ENCODE data around the gene PARD3B.
"Not testable (repeated sequence)": the region's sequence is repeated elsewhere in the genome, so short reads cannot be mapped to it uniquely, and the experiment has no call there.

The PARD3B gene

DNA sequence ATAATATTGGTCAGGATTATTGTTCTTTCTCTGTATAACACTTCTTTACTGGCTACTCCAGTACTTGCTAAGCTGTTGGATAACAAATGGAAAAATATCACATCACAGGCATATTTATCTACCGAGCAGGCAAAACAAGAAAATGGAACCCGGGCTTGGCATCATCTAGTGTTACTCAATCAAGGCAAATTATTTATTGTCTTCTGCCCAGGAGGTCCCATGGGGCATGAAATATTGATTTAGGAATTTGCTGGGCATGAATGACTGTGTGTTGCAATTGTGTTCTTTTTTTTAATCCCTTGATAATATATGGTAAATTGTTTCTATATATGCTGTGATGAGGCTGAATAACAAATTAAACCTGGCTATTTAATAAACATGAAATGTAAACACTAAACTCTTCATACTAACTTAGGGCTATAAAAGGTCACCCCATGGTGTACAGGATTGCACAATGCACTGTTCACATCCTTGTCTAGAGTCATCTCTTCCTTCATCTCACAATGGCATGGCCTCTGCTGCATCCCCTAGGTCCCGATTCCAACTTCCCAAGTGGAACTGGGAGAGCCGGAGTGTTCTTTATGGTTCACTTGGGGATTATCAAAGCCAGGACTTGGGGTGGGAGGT lies 2.2 kb upstream of the PARD3B start:
- no peak for DNase-seq

DNA sequence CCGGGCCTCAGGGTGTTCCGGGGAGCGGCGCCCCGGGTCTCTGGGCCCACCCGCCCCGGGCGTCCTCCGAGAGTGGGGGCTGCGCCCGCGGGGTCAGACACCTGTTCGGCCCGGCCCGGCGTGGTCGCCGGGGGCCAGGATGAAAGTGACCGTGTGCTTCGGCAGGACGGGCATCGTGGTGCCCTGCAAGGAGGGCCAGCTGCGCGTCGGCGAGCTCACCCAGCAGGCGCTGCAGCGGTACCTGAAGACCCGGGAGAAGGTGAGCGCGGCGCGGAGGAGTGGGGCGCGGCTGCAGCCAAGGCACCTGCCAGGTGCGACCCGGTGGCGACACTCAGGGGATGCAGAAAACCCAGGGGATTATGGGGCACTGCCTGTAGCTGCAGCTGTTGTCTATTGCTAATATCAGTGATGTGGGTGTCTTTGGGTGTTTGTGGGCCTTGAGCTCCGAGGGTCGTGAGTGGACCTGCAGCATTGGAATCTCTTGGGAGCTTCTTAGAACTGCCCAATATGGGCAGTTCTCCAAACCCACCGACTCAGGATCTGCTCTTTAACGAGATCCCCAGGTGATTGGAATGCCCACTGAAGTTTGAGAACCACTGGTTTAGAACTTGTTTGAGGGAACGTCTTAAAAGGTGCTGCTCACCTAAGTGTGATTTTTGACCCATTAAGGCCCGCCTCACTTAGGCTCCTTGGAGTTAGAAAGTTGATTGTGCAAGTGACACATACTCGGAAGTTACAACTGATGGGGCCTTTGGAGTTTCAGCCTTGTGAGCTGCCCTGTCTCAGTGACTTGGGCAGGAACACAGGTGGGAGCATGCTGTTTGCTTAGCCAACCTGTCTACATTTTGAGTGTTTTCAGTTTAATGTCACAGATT lies 823 bp downstream of the PARD3B start:
- no peak for DNase-seq

DNA sequence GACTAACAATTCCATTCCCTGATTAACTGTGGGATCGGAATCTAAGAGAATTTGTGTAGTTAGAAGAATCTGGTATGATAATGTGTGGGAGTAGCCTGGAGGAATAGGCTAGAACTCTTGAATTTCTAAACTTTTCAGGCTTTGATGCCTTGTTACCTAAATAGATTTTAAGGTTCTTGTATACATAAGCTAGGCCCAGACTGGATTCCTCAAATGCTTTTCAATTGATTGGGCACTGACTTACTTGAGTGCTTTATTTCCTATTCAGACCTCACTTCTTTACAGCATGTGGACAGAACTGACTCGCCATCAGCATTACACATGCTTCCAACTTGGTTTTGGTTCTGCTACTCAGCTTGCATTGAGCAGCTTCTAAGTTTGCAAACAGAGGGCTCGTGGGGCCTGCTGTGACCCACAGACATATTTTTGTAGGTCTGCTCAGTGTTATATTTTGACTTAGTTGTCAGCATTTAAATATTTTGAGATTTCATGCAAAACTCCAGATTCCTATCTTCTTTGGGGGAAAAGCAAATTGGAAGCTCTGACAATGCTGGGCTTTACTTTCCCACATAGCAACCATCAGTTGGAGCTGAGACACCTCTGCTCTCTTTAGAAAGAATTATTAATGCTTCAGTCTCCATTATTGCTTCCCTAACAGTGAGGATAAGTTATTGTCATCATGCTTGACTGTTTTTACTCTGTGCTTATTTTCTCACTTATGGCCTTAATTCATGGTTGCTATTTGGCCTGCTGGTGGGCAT lies 5.7 kb downstream of the PARD3B start:
- no peak for DNase-seq

DNA sequence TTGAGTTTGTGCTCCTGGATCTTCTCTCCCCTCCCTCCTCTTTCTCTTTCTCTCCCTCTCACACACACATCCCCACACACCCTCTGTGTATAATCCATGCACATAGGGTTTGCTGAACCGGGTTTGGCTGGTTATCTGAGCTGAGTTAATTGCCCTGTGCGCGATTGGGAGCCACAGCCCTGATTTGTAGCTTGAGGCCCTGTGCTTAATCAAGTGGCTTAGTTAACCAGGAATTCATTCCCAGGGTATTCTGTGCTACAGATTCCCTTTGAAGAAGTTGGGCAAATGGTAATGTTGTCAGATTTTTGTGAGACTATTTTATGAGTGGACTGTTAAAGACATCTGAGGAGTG lies 6.2 kb downstream of the PARD3B start:
- DNase-seq, result no peak

DNA sequence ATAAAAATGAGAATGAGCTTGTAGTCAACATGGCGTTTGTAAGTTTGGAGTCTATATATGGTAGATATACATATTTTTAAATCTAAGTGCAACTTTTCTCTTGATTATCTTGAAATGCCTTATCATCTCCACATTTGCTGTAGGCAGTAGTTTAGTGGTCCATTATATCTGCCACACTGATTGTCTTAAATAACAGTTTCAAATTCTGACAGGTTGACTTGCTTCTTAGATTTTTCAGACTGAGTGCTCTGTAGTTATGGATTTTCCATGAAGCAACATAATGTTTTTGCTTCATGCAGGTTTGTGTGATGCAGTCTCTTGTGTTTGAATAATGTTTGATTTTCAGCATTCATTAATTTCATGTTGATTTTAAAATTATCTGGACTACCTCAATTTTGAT lies 12.3 kb downstream of the PARD3B start:
- DNase-seq, result no peak

DNA sequence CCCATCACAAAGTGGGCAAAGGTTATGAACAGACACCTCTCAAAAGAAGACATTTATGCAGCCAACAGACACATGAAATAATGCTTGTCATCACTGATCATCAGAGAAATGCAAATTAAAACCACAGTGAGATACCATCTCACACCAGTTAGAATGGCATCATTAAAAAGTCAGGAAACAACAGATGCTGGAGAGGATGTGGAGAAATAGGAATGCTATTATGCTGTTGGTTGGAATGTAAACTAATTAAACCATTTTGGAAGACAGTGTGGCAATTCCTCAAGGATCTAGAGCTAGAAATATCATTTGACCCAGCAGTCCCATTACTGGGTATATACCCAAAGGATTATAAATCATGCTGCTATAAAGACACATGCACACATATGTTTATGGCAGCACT lies 14.1 kb downstream of the PARD3B start:
- DNase-seq, result not testable (repeated sequence)

DNA sequence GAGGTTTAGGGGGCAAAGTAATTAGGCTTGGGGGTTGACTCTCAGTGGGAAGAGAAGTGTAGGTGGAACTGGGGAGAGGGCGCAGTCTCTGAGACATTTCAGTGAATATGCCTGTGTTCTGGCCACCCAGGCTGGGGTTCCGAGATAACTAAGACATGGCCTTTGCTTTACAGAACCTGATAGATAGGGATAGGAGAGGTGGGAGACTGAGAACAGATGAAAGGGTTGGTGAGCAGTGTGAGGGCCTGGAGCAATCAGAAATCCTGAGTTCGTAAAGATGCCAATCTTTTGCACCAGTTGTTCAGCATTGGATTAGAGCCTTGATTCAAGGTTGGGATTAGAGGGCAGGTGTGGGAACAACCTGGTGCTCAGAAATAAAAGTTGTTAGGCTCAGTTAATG lies 15.6 kb downstream of the PARD3B start:
- DNase-seq, result no peak

DNA sequence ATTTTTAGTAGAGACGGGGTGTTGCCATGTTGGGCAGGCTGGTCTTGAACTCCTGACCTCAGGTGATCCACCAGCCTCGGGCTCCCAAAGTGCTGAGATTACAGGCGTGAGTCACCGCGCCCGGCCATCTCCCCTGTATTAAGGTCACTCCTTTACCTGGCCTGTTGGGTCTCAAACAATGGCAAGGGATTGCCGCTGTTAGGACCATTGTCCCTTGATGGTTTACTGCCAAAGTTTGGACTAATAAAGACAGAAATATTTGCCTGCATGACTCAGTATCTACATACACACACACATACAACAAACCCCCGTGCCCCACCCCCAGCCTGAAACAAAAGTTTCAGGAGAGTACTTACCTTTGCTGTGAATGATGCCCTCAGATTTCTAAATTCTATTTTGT lies 16.5 kb downstream of the PARD3B start:
- DNase-seq, result no peak

DNA sequence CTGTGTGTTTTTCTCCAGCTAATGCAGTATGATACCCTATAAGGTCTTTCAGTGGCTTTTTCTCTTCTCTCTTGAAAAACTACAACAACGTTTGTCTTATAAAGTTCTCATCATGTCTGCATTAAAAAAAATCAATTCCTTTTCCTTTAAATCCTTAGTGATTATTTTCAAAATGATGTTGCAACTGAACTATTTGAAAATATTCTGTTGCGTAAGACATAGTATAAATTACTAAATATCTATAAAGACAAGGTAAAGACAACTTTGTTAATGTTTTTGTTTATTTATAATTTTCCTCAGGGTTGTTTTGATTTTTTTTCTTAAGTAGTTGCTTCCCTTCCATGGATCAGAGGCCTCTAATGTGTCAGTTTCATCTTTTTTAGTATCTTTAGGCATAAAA lies 21.2 kb downstream of the PARD3B start:
- DNase-seq, result no peak

DNA sequence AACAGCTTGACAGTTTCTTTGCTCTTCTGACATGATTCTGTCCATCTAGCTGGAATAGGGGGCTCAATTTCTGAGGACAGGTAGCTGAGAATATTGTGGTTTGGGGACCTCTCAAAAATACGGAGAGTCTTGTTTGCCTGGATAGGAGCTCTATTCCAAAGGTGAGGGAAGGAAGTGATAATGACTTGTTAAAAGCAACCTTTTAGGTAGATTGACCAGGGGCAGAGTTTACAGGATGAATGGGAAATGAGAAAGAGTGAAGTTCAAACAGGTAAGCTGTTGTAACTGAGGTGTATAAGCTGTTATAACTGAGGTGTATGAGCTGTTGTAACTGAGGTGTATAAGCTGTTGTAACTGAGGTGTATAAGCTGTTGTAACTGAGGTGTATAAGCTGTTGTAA lies 25.1 kb downstream of the PARD3B start:
- DNase-seq, result no peak

DNA sequence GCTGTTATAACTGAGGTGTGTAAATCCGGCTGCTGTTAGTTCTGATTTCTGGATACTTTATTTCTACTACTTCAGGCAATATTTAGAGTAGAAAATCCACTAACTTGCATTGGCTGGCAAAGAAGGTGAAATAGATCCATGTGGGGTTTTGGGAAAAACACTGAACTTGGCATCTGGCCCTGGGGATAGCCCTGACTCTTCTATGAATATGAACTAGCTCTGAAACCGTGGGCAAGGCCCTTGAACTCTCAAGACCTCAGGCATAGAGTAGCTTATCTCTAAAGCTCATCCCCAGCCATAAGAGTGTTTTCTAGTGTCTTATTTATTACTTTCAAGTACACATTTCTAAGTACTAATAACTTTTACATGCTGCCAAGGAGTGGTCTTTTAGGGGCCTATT lies 25.8 kb downstream of the PARD3B start:
- DNase-seq, result no peak

DNA sequence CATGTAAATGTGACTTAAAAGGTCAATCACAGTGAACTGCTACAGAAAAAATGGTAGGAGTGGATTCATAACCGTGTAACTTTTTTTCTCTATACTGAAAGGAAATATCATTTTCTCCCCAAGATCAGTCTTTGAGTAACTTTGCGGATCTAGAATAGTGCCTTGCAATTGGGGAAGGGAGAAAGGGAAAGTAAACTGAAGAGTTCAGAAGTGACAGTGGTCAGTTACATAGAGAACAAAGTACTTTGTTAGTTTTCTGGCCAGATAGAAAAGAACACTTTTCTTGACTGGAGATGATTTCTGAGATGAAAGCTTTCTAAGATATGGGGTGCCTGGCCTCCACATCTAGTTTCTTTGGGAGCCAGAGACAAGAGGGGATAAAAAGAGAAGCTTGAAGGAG lies 26.6 kb downstream of the PARD3B start:
- DNase-seq, result no peak

DNA sequence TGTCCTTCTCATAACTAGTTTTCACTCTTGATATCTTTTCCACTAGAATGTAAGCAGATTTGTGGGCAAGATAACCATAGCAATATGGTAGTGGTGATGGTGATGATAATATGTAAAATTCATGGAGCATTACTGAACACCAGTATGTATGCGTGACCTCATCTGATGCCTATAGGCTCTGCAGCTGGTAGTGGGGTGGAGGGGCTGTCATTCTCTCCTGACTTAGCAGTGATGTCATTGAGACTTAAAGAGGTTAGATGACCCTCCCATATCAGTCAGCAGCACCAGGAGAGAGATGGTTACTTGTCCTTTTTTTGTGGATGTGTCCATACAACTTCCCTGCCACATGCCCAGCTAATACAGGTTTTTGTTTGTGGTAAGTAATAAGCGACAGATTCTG lies 27.9 kb downstream of the PARD3B start:
- DNase-seq, result no peak

DNA sequence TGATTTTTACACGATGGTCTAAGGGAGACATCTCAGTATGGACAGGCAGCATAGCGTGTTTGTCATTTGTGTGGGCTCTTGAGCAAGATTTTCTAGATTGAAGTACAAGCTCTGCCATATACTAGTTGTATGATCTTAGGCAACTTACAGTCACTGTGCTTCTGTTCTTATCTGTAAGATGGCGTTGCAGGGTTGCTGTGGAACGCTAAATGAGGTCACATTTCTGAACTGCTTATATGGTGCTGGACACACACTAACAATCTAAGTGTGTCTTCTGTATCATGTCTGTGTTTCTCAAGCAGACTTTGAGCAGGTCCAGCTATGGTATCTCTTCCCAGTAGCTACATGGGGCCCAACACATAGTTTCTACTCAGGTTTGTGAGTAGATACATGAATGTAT lies 29.2 kb downstream of the PARD3B start:
- DNase-seq, result no peak

DNA sequence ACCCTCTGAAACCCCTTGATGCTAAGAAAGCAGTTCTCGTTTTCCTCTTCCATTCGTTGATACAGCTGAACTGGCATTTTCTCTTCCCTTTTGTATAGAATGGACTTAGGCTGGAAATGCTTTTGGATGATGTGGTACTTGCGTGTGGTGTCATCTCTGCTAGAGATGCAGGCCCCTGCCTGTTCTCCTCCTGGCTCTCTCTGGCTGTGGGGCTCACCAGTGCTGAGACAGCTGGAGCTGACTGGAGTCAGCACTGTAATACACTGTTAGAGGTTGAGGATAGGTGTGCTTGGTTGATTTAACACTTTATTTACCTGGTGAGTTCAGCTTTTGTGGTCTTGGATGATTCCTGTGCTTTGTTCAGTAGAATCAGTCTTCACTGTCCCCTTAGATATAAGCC lies 30.2 kb downstream of the PARD3B start:
- DNase-seq, result no peak

DNA sequence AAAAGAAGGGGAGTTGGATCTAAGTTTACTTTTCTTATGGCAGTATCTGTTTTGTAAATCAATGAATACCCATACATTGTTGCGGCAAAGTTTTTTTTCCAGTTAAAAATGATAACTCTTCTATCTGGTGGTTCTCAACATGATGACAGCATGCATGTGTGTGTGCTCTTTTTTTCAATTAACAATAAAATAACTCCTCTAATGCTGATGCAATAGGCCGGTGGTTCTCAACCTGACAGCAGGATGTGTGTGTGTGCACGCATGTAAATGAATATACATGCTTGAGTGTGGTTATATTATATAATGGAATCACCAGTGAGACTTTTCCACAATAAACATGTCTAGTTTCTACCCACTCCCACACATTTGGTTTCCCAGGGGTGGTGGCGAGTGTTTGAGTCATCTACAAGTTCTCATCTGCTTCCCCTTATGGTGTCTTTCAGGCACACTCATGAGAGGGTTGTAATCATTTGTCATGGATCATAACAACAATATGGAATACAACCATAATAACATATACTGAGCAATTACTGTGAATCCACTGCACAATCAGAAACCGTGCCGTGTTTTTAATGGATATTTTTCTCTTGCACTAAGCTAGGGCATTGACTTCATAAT lies 31.2 kb downstream of the PARD3B start:
- no peak for DNase-seq

DNA sequence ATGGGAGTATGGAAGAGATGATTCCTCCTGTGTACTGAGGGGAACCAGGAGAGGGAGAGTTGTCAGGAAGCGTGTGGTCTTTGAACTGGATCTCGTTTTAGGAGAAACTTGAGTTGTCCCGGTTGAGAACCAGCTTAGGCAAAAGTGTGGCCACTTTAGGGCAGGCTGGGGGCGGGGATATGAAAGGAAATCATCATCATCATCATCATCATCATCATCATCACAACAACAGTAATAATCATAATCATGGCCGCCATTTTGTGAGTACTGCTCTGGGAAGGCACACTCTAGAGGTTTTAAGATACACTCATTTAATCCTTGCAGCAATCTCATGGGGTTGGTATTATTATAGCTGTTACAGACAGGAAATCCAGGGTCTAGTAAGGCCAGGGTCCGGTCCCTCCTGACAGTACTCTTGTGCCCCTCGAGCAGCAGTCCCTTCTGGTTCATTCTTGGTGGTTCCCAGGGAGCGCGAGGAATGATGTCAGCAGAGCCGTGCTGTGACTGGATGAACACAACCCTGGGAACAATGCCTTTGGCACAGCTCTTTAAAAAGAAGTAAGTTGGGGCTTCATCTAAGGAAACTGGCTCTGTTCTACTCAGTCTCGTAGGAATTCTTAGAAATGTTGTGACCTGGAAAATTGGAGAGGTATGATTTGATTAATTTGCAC lies 33.8 kb downstream of the PARD3B start:
- DNase-seq, result no peak

DNA sequence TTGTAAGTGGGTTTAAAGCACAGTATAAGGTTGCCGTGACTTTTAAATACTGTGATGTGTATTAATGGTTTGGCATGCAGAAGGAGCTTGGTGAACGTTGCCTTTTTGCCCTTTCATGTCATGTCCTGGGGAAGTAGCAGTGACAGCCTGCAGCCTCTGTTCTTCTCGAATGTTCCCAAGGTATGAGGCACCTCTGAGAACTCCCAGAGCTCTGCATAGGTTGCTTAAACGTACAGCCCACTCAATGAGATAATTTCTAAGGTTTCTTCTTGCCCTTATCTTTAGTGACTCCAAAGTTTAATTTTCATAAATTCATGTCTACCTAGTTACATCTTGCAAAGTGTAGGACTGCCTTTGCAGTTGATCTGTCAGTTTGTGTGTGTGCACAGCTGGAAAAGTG lies 36.7 kb downstream of the PARD3B start:
- DNase-seq, result no peak

DNA sequence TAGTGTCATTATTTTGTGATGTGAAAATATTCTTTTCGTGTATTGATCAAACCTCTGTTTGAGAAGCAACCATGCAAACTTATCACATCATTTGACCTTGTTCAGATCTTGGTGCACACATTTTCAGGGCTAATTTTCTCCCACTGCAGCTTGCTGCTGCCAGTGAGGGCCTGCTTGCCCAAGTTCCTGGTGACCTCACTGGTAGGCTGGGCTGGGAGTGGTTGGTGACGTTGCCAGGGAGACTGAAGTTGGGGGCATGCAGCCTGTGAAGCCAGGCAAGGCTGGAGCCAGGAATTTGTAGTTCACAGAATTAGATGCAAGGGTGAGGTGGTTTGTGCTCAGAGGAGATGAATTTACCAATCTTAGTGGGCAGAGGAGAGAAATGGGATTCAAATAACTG lies 38.5 kb downstream of the PARD3B start:
- no peak for DNase-seq

DNA sequence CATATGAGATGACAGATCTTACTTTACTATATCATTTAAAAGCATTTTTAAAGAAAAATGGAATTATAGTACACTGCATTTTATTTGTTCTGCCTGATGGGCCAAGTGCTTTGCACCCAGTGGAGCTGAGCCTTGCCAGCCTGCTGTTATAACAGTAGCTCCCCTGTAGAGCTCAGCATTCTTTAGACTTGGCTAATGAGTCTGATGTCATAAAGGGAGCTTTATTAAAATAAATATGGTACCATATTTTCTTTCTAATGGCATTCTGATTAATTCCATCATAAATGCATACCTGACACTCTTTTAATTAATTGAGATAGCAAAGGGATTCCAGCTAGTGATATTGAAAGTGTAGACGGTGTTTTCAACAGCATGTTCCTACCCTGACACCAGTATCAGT lies 40.7 kb downstream of the PARD3B start:
- DNase-seq, result no peak

DNA sequence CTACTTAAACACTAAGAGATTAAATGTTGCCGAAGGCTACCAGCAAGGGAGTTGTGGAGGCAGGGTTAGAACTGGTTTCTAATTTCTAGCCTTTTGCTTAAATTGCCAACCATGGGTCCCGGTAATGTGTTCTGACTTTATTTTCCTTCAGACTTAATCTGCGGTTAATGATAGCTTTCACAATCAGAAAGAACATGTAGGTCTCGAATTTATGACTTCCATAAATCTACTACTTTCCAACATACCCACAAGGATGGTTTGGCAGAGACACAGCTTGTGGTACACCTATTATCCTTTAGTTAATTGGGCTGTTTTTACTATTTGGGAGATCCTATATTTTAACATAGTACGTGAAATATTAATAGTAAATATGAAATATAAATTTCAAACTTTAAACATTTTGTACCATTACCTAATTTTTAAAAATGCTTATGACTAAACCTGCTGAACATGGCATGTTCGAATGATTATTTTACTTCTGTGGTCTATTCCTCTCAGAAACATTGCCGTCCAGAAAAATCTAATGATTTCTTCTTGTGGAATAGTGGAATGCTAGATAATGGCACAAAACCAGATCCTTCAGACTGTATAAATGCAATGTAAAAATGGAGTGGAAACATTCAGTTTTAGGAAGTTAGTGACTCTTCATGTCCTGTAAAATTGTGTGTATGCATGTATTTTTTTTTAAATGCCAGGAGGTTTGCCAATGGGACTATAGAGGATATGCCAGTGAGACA lies 41.3 kb downstream of the PARD3B start:
- DNase-seq, result no peak

DNA sequence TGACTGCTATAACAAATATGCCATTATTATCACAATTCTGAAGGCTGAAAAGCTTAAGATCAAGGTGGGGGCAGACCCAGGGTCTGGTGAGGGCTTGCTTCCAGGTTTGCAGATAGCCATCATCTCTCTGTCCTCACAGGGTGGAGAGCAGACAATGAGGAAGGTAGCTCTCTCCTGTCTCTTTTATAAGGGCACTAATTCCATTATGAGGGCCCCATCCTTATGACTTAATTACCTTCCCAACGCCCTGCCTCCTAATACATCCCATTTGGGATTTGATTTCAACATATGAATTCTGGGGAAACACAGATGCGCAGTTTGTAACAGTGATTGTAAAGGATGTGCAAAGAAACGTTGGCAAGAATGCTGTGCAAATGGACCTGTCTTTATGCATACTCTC lies 44.8 kb downstream of the PARD3B start:
- no peak for DNase-seq
